Right ventricle myocardium inferior (tissue), 1 donor: Measurements from ENCODE around the gene EPSTI1. TPM values are rescaled to one million over a fixed set of nuclear protein-coding genes. Genes with fewer than 3 reads are reported as not detected.
A peak's percentile ranks its signal among the peaks of the same experiment; 100 is the strongest.
"Not testable (repeated sequence)": the region's sequence is repeated elsewhere in the genome, so short reads cannot be mapped to it uniquely, and the experiment has no call there.

Source experiments
- ATAC-seq: fragments of 200-7000 bp; cut with Tn5 transposase; one replicate; pipeline ENCODE4 v1.9.1; 2020; ENCODE audit warnings: mild to moderate bottlenecking, moderate library complexity
- DNase-seq: peaks from one replicate; pipeline ENCODE4 v3.0.0; 2021; ENCODE audit errors: missing footprints
- intact Hi-C: fragments of 100-400 bp; cut with DNase I; formaldehyde crosslinking; loops from one replicate; pipeline ENCODE4 v1.11.0; 2022
- total RNA-seq: library from RNA; stranded (reverse); fragmentation: NEBNext Ultra II Directional; extraction: Animal tissue kit (Norgen Biotek cat#: 25700); gene quantifications from one replicate; pipeline ENCODE4 v1.2.1, GENCODE V29; 2021
- donor health status: DM: no; HTN: yes; CAD: no; lungs with severe emphysema.

EPSTI1 gene
- total RNA-seq, 1 donor from 2014 or later, result 3.8 TPM

DNA sequence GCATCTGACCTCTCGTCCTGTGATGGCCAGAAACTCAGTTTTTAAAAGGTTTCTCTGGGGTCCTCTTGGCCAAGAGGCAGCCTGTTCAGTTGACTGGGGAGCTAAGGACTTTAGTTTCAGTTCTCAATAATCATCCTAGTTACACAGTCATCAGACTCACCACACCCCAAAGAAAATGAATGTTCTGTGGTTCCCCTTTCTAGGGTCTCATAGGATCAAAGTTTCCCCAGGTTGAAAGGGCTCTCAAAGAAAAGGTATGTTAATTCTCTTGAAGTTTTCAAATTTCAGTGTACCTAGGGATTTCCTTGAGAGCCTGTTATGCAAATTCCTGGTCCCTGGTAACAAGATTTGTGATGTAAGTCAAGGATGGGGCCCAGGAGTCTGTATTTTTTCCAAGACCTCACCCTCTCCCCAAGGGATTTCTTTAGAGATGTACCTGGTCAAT lies 115.7 kb downstream of the EPSTI1 start:
- intact Hi-C loops, result no loop called here
- DNase-seq, result no peak
- no peak for ATAC-seq

DNA sequence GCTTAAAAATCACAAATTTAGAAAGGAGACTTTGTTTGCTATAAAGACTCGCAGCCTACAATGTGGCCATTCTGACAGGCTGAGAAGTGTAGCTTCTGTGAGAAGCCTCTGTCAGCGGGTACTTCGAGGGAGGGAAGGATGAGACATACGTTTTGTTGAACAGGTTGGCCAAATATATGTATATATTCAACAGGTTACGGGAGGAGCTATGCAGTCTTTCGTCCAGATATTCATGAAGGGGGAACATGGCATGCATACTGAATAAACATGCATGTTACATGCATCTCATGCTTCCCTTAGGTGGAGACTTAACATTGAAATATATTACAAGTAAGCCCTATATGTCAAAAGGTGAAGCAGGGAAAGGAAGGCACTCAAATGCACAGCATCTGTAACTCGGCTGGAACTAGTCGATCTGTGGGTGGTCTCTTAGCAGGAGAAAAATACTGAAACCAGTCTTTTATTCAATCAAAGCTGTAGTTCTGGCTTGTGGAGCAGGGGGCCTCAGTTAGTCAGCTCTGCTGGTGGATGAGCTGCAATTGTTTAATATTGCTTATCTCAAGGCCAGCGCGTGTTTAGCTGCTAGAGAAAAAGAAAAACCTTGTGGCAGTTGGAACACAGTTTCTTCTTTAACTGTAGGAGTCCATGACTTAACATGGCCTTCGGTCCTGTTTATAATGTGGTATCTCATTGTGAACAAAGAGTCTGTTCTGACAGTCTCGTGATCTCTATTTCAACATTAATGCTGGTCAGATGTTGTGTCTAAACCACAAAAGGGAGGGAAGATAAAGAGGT lies 116.4 kb downstream of the EPSTI1 start:
- intact Hi-C loops, result no loop called here
- DNase-seq, result no peak
- ATAC-seq, result no peak

DNA sequence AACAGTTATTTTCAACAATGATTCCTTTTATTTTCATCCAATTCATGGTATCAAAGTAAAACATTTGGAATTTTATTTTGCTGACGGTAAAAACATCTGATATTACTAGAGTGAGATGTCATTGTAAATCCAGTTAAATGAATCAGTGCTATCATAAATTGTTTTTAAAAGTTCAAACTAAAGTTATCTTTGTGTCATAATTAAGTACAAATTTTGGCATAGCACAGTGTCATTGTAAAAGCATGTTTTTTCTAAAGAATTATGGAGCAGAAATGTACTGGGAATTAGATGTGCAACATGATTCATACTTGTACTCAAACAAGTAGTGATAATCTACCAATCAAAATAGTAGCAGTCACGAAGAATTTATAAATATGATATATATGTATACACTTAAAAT lies 117.8 kb downstream of the EPSTI1 start:
- intact Hi-C loops, result no loop called here
- DNase-seq, result no peak
- no peak for ATAC-seq

DNA sequence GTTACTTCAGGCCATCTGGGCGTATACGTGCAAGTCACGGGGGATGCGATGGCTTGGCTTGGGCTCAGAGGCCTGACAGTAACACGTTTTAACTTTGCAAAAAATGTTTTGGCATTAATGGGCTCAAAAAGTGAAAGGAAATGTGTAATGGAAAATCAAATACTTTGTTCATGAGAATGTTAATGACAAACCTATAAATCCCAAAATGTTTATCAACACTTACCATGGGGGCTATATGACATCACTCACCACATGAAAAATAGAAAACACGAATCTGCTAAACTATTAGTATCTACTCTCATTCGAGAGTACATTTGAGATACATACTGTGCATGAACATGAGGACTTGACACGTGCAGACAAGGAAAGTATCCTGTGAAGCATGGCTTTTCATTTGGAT lies 119.0 kb downstream of the EPSTI1 start:
- DNase-seq (no peak), ATAC-seq (no peak)
- intact Hi-C loops, result no loop called here

DNA sequence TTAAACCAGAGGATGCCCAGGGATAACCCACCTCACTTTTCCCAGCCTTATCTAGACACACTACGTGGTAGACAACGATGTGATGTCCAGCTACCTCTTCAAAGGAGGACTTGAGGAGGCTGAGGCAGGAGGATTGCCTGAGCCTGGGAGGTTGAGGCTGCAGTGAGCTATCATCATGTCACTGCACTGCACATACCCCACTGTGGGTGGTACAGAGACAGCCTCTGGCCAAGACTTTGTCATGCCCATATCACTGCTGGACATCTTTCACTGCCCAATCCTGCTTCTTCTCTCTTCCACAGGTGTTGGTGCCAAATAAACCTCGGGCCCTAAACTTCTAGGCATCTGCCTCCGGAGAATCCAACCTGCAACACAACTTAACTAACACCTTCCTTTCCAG lies 124.8 kb downstream of the EPSTI1 start:
- ATAC-seq (no peak), DNase-seq (no peak)
- intact Hi-C loops, result no loop called here

DNA sequence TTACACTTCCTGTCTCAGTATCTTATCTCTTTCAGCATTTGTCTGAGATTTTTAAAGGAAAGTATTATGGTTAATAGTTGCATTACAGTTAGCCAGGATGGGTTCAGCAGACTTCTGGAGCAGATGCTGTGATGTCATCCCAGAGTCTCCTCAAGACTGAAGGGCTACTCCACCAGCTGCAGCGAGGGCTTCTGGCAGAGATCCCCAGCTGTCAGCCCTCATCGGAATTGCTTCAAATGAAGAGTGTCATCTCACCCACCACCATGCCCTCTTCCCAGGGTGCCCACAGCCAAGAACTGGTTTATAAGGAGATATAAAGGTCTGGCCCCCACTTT lies 126.3 kb downstream of the EPSTI1 start:
- ATAC-seq, result no peak
- DNase-seq, result no peak
- intact Hi-C loops, result no loop called here

DNA sequence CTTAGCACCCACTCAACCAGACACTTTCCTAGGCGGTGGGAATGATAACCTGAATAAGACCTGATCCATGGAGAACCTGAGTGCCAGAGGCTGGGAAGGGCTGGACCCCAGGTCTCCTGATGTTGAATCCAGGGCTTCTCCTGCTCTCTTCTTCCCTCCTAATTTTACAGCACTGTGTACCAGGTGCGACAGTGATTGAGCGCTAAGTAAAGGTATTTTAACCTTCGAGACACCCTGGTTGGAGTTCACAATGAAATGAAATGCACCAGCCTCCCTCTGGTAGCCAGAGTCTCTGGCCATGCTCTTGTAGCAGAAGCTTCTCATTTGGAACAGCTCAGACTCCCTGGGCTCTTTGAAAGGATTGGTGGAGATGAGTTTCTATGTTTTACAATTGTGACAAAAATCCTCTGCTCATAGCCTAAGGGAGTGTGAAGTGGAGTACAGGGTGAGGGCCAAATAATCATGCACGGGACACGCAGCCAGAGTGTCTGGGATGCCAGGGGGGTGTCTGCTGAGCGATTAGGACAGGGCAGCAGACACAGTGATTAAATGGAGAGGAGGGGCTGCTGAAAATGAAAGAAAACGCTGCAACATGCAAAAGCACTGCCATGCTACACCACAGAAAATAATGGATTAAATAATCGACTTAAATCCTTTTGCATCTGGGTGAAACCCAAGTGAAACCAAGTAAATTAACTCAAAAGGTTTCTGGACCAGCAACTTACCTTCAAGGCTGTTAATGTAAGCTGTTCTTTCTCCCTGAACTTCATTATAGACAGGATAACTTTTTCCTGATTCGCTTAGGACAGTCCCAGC lies 126.9 kb downstream of the EPSTI1 start:
- ATAC-seq, result peak; percentile 64
- intact Hi-C loops, result no loop called here
- no peak for DNase-seq

DNA sequence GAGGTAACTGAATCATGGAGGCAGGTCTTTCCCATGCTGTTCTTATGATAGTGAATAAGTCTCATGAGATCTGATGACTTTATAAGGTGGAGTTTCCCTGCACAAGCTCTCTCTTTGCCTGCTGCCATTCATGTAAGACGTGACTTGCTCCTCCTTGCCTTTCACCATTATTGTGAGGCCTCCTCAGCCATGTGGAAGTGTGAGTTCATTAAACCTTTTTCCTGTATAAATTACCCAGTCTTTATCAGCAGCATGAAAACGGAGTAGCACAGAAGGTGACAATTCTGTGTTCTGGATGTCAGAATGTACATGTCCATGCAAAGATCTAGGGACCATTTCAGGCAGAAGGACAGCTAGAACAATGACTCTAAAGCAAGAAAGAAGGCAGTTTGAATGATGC lies 129.7 kb downstream of the EPSTI1 start:
- ATAC-seq, intact Hi-C loops, DNase-seq: not testable (repeated sequence)

DNA sequence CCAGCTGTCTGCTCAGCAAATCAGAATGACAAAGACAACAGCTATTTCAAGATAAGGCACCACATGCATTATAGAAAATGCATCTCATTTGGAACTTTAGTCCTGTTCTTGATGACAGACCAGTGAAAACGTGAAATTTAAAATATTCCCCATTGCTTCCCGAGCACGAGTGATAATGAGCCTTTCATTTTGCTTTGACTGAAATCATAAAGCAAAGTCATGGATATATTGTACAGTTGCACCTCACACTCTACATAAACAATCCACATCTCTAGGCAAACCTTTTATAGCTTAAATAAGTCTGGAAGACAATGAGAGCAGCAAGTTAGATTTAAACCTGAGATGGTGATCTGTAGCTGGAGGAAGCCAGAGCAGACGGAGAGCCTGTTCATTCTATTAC lies 131.6 kb downstream of the EPSTI1 start:
- intact Hi-C loops, result no loop called here
- DNase-seq (no peak), ATAC-seq (no peak)

DNA sequence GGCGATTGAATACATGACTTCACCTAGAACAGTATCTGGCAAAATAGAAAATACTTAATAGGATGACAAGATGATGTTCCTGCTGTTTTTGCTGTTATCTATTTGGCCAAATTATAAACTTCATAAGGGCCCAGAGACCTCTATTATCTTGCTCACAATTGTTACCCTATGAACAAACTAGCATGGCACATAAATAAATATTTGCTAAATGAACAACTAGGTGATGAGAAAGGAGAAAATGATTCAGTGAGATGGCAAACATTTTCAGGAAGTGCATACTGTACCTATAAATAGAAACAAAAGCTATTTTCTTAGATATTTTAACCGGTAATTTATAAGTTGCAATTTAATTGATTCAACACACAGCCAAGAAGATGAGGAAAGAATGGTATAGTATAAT lies 132.3 kb downstream of the EPSTI1 start:
- DNase-seq, result no peak
- intact Hi-C loops, result no loop called here
- ATAC-seq, result no peak

DNA sequence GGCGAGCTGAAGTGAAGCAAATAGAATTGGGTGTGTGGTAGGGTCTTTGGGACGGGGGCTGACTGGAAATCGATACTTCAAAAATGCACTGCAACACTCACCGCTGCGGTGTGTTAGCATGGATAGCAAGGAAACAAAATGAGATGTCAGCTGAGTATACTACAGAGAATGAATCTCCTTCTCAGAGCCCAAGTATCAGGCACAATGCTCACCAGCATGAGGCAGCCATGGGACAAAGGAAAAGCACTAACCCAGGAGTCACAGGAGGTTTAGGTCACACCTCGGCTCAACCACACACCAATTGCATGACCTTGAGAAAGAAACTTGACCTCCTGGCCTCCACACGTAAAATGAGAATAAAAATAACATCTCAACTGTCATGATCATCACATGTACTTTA lies 136.6 kb downstream of the EPSTI1 start:
- ATAC-seq (no peak), DNase-seq (no peak)
- intact Hi-C loops, result no loop called here

DNA sequence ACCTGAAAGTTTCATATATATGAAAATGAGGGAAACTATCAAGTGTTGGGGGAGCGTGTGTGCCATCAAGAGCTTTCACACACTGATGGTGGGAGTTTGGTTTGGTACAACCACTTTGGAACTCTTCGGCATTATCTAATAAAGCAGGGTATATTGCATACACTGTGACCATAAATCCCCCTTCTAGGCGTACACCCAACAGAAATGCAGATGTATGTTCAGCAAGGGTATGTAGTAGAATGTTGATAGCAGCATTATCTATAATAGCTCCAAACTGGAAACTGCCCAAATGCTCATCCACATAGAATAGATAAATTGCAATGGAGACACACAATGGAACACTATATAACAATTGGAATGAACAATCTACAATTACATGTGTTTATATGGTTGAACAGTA lies 139.9 kb downstream of the EPSTI1 start:
- ATAC-seq (no peak), DNase-seq (no peak)
- intact Hi-C loops, result no loop called here

DNA sequence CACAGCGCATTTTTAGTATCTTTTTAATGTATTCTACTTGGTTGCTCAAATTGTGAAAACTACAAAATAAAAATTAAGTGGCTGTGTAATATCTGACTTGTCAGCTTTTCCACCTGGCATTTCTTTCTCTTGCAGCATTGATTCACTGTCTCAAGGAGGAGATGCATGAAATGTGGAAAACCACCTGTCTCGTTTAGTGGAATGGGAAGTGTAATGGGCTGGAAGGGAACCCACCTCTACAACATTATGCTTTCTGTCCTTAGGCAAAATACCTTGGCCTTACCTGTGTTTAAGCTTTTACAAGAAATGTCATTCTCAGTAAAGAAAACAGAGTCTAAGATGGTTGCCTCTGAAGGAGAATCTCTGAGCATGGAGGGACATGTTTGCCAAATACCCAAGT lies 142.8 kb downstream of the EPSTI1 start:
- DNase-seq (no peak), ATAC-seq (no peak)
- intact Hi-C loops, result no loop called here

DNA sequence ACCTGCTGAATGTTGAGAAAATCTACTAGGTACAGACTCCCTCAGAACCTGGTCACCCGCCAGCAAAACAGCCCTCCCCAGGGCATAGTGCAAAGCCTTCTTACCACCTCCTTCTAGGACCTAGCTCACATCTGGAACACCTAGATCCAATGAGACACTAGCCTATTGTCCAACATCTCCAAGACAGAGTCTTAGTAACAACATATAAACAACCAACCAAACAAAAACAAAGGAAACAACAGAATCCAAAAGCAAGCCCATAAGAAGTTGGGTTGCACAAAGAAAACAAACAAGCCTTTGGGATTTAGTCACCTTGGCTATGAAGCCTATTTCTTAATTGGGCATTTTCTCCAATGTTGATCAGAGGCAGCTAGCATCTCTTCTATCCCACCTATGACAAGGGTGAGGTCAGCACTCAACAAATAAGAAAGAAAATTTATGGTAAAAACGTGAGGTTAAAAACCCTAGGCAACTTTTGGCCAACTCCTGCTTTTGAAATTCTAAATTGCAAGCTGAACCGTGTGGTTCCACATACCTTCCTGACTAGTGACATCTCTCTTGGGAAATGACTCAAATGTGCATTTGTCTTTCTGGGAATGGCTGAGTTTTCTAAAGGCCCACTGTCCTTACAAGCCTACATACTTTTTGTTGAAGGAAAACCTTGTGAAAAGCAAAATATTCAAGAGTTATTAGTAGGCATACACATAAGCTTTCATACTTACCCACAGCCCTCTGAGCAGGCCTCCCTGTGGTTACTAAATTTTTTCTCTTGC lies 144.0 kb downstream of the EPSTI1 start:
- ATAC-seq, result no peak
- intact Hi-C loops, result no loop called here
- no peak for DNase-seq

DNA sequence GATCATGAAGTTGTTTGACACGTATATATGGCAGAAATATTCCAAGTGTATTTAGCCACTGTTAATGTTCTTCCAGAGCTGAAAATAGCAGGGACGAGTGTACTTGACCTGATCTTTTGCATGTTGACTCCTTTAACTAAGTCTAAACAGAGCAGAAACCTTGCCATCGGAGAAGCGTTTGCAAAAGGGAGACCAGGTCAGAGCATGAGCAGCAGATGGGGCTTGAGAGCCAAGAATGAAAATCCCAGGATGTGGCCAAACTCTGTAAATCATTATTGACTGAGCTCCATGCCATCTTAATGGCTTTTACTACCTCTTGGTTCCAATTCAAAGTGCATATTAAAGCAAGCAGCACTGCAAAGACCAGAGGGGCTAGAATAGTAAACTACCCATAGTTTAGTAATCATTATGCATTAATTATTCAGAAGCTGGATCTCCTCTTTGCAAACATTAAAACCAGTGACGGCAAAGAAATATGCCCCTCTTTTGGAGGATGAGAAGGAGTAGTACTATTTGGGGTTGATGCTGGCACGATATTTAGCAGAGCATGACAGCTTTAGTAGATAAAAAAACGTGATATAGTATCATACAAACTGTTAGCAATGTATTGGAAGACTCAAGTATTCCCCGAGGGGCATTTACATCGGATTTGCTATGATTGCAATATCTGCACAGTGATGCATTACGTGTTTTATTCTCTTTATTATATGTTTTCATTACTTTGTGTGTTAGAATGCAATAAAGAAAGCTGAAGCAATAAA lies 154.9 kb downstream of the EPSTI1 start:
- intact Hi-C loops, result loop anchor here (5.0 kb wide), 1 partner anchor 295 kb away; no protein-coding TSS in a partner anchor

More for the DNA sequence above, 154.9 kb downstream of the EPSTI1 start:
- DNase-seq, result no peak
- peak; percentile 16 for ATAC-seq
